Measurements from ENCODE around the gene CCNY. TPM values are rescaled to one million over a fixed set of nuclear protein-coding genes. Genes with fewer than 3 reads are reported as not detected.

Gene CCNY
- total and polyA plus RNA-seq, 8 donors = 60.9 to 87.6 (median 81.7) TPM

DNA sequence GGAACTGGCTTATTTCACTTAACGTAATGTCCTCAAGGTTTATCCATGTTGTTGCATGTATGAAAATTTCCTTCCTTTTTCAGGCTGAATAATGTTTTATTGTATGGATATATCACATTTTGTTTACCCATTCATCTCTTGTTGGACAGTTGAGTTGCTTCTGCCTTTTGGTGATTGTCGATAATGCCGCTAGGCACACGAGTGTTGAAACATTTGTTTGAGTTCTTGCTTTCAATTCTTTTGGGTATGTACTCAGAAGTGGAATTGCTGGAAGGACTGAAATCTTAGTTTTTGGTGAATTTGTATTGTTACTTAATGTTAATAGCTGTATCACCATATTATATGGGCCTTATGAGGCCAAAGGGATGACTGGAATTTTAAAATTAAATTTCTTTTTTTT lies 23.6 kb downstream of the CCNY start:
- TF ChIP-seq, protein P1, sequence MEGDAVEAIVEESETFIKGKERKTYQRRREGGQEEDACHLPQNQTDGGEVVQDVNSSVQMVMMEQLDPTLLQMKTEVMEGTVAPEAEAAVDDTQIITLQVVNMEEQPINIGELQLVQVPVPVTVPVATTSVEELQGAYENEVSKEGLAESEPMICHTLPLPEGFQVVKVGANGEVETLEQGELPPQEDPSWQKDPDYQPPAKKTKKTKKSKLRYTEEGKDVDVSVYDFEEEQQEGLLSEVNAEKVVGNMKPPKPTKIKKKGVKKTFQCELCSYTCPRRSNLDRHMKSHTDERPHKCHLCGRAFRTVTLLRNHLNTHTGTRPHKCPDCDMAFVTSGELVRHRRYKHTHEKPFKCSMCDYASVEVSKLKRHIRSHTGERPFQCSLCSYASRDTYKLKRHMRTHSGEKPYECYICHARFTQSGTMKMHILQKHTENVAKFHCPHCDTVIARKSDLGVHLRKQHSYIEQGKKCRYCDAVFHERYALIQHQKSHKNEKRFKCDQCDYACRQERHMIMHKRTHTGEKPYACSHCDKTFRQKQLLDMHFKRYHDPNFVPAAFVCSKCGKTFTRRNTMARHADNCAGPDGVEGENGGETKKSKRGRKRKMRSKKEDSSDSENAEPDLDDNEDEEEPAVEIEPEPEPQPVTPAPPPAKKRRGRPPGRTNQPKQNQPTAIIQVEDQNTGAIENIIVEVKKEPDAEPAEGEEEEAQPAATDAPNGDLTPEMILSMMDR (IDR thresholded peaks at IDR 0.05) = no peak
- Histone ChIP-seq H3K4me3 (no peak overlapping the region), H3K27ac (no peak overlapping the region), H3K9me3 (no peaks in the 10 kb centered on the region), H3K4me1 (peaks cover 8 to 33% of the 10 kb centered on the region in 2 donors), H3K27me3 (no peaks in the 10 kb centered on the region), H3K36me3 (no peaks in the 10 kb centered on the region)
- intact Hi-C loops (cut with DNase I) = no loop called here
- ATAC-seq = no peak
- DNase-seq = no peak

DNA sequence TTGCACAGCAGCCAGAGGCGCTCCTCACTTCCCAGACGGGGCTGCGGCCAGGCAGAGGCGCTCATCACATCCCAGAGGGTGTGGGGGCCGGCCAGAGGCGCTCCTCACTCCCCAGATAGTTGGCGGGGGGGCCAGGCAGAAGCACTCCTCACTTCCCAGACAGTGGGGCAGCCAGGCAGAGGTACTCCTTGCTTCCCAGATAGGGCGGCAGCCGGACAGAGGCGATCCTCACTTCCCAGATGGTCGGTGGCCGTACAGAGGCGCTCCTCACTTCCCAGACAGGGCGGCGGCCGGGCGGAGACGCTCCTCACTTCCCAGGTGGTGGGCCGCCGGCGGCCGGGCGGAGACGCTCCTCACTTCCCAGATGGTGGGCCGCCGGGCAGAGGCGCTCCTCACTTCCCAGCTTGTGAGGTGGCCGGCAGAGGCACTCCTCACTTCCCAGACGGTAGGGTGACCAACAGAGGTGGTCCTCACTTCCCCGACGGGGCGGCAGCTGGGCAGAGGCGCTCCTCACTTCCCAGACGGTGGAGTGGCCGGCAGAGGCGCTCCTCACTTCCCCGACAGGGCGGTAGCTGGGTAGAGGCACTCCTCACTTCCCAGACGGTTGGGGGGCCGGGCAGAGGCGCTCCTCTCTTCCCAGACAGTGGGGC lies 26.5 kb downstream of the CCNY start:
- Histone ChIP-seq H3K27ac (no peak overlapping the region), H3K4me1 (peaks cover 0 to 13% of the 10 kb centered on the region in 2 donors), H3K27me3 (no peaks in the 10 kb centered on the region), H3K9me3 (no peaks in the 10 kb centered on the region), H3K4me3 (no peak overlapping the region), H3K36me3 (no peaks in the 10 kb centered on the region)
- TF ChIP-seq, protein P1 (IDR thresholded peaks at IDR 0.05) = no peak
- DNase-seq (peak in 1 of 4 donors; percentile 76), ATAC-seq (no peak)
- intact Hi-C loops (cut with DNase I) = no loop called here

DNA sequence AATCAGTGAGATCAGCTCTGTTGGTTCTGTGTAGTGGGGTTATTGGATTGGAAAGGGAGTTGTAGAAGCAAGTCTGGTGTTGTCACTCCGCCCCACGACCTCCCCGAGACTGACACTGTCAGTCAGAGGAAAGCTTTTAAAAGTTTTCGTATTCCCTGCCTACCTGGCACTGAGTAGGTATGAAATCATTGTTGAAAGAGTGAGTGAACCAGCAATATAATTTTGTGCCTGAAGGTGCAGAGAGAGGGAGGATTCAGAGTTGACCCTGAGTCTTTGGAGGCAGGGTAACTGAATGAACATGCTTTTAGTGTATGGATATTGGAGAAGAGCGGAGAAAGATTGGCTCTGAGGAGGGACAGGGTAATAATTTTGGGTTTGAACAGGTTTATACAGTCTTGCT lies 27.3 kb downstream of the CCNY start:
- DNase-seq = no peak
- Histone ChIP-seq H3K4me1 (peaks cover 0 to 16% of the 10 kb centered on the region in 2 donors), H3K9me3 (no peaks in the 10 kb centered on the region), H3K4me3 (no peak overlapping the region), H3K36me3 (no peaks in the 10 kb centered on the region), H3K27me3 (no peaks in the 10 kb centered on the region), H3K27ac (no peak overlapping the region)
- no peak for ATAC-seq
- TF ChIP-seq, protein P1 (IDR thresholded peaks at IDR 0.05) = no peak
- intact Hi-C loops (cut with DNase I) = no loop called here

DNA sequence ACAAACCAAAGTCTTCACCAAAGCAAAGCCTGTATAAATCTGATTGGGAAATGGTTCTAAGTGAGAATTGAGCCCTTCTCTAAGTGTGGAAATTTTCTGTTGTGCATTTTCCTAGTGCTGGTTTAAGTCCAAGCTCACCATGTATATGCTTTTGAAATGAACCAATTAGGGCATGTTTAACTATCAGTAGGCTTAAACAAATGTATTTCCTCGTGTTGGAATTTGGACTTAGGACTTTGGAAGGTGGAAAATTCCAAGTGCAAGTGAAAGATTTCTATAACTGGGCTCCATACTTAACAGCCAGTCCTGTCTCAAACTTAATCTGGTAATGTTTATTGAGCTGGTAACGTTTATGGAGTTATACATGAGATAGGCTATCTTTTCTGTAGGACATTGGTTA lies 28.5 kb downstream of the CCNY start:
- DNase-seq (no peak), ATAC-seq (no peak)
- Histone ChIP-seq H3K27me3 (no peaks in the 10 kb centered on the region), H3K27ac (no peak overlapping the region), H3K4me1 (peaks cover 0 to 28% of the 10 kb centered on the region in 2 donors), H3K36me3 (no peaks in the 10 kb centered on the region), H3K4me3 (no peak overlapping the region), H3K9me3 (no peaks in the 10 kb centered on the region)
- TF ChIP-seq, protein P1 (IDR thresholded peaks at IDR 0.05) = no peak
- intact Hi-C loops (cut with DNase I) = no loop called here

DNA sequence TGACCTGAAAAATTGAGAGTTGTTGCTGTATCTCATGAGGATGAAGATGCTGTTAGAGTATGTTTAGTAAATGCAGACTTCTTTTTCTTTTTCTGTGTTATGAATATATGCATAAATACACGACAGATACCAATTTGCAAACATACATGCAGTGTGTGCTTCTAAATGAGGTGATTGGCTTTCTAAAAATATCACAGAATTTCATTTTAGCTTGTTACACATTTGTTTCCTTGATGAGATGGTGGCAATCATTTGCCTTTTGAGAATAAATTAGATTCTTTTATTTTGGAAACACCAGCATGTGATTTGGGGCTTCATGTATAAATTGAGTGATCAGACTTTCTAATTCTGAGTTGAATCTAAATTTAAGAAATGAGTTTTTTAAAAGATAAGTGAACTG lies 29.7 kb downstream of the CCNY start:
- intact Hi-C loops (cut with DNase I) = no loop called here
- Histone ChIP-seq H3K27ac (no peak overlapping the region), H3K4me1 (peaks cover 0 to 37% of the 10 kb centered on the region in 2 donors), H3K36me3 (no peaks in the 10 kb centered on the region), H3K27me3 (no peaks in the 10 kb centered on the region), H3K9me3 (no peaks in the 10 kb centered on the region), H3K4me3 (no peak overlapping the region)
- DNase-seq = no peak
- TF ChIP-seq, protein P1 (IDR thresholded peaks at IDR 0.05) = no peak
- ATAC-seq = no peak
